HG03025 (cell line): ENCODE results near the gene POTEC.
"Not testable (repeated sequence)": the region's sequence is repeated elsewhere in the genome, so short reads cannot be mapped to it uniquely, and the experiment has no call there.

Experiments
- ATAC-seq: cut with Tn5 transposase; IDR thresholded peaks from one replicate; pipeline ENCODE4 v1.9.1; 2021; ENCODE audit warnings: mild to moderate bottlenecking, moderate library complexity; ENCODE audit not compliant: unreplicated experiment, low FRiP score

The POTEC gene

GRCh38 chr18:14543446-14543964 lies at the start of gene POTEC:
POTEC (minus strand) TSS chr18:14543600; CDS start chr18:14543146, 454 bp downstream.
- ATAC-seq, result not testable (repeated sequence)

- no peak for ATAC-seq
These were observed 34.6 kb upstream of the POTEC start for GRCh38 chr18:14577971-14578370.

- ATAC-seq, result not testable (repeated sequence)
These were observed 16.1 kb upstream of the POTEC start for GRCh38 chr18:14559502-14559901.

DNA sequence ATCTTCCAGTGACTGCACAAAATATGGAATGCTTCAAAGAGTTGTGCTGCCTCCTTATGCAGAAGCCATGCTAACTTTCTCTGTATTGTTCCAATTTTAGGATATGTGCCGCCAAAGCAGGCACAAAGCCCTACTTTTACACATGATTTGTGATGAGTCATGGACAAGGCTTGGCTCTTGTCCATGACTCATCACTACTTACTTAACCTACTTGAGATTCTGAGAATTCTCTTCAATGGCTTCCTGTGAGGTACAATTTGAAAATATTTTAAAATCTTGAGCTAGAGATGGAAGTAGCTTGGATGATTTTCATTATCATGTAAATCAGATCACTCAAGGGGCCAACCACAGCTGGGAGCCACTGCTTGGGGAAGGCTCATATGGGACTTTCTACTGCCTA lies 11.7 kb downstream of the POTEC start:
- not testable (repeated sequence) for ATAC-seq

DNA sequence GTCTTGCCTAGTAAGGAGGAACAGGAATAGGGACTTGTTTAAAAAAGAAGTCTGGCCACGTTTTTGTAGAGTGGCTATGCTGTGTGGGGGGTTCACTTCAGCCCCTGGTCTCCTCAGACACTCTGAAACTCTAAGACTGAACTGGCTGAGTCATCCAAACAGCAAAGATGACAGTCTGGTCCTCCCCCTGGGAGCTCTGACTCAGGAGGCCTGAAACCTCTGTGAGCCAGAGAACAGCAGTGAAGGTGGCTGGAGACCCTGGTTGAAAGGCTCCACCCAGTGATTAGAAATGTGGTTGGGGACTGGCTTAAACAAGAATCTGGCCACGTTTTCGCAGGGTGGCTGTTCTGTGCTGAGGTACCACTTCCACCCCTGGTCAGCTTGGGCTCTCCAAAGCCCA lies 32.7 kb downstream of the POTEC start:
- ATAC-seq, result not testable (repeated sequence)

GRCh38 chr18:14503691-14504090 lies 39.7 kb downstream of the POTEC start:
- ATAC-seq, result not testable (repeated sequence)

DNA sequence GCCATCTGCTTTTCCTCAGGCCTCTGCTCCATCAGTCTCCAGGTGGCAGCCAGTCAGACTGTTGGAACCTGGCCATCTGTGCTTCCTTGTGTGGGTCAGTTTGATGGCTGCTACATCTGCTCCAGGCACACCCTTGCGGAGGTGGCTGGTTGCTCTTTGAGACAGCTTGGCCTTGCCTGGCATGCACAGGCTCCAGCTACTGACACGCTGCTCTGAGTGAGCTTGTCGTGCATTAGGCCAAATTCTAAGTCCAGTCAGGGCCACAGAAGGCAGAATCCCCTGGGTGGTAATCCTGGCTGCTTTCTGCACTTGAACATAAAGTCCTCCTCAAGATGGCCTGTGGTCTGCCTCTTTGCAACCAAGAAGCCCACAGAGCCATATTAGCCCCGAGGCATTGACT lies 41.5 kb downstream of the POTEC start:
- not testable (repeated sequence) for ATAC-seq

DNA sequence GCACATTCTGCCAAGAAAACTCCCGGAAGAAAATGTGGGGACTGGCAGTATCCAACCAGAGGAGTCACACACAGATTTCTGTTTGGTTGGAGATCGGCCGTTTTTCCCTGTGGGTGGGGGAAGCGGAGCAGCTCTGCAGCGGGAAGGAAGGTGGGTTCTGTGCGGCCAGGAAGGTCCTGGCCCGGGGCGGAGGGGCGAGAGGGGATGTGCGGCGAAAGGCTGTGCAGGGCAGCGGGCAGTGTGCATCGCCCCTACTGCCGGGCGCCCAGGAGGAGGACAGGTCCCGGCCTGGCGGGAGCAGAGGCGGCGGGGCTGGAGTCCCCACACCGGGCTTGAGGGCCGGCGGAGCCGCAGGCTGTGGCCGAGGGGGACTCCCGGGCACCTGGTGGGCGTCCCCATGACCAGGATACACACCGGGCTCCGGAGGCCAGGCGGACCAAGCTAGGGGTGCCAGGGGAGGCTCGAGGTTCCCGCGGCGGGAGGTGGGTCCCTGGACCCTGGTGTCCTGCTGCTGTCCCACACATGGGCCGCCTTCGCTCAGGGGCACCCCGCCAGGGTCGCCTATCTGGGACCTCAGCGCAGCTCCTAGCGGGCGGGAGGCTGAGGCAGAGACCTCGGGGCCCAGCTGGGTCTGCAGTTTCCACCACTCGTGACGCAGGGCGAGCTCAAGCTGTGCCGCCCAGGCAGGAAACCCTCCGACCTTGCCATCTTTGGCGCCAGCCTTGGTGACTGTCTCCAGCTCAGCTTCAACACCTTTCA lies 54.0 kb downstream of the POTEC start:
- not testable (repeated sequence) for ATAC-seq

- ATAC-seq, result not testable (repeated sequence)
These were observed 54.6 kb downstream of the POTEC start for GRCh38 chr18:14488789-14489188.

DNA sequence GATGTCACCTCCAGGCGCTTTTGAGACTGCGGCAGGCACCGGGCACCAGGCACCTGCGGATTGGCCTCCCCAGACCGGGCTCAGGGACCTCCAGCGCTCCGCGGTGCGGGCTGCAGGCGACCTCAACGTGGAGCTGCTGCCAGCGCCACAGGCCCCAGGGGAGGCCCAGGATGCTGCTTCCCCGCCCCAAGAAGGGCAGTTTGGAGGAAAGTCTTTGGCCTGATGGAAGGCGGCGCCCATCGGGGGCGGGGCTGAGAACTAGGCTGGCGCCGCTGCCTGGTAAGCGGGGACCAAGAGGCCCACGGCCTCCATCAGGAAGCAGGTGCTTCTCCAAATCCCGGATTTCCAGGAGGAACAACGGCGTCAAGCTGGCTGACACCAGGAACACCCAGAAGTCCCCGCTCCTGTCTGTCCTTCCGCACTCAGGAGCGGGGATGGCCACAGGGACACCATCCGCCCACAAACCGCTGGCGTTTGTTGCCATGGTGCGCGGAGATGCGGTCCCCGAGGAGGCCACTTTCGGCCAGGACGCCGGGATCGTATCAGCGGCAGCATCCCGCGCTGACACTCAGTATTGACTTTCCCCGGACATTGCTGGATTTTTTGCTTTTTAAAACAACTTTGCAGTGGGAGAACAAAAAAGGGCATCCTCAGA lies 56.3 kb downstream of the POTEC start:
- not testable (repeated sequence) for ATAC-seq

DNA sequence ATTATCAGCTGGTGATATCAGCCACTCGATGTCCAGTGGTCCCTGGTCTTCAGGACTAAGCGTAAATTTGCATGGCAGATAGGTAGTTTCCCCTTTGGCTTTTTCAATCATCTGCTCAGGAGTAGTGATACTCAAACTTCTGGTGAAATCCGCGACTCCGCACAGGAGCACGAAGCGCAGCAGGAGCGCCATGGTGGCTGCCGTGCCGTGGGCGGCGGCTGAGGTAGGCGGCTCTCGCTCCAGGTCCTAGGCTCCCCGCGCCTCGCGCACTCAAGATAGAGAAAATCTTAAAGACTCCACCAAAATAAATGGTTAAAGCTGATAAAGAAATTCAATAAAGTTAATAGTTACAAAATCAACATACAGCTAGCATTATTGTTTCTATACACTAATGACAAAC lies 64.3 kb downstream of the POTEC start:
- not testable (repeated sequence) for ATAC-seq

GRCh38 chr18:14475520-14475919 lies 67.9 kb downstream of the POTEC start:
- ATAC-seq, result not testable (repeated sequence)

DNA sequence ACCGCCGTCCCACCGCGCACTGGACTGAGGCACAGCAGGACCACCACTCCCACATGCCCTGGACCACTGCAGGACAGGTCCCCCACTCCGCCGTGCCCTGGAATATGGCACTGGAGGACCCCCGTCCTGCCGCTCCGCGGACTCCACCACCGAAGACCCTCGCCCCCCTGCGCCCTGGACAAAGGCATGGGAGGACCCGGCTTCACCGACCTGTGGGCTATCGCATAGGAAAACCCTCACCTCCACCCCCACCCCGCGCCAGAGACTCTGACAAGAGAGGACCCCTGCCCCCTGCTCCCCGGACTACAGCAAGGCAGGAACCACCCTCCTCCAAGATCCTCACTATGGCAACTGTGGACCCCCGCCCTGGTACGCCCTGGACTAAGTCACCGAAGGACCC lies 68.6 kb downstream of the POTEC start:
- not testable (repeated sequence) for ATAC-seq

DNA sequence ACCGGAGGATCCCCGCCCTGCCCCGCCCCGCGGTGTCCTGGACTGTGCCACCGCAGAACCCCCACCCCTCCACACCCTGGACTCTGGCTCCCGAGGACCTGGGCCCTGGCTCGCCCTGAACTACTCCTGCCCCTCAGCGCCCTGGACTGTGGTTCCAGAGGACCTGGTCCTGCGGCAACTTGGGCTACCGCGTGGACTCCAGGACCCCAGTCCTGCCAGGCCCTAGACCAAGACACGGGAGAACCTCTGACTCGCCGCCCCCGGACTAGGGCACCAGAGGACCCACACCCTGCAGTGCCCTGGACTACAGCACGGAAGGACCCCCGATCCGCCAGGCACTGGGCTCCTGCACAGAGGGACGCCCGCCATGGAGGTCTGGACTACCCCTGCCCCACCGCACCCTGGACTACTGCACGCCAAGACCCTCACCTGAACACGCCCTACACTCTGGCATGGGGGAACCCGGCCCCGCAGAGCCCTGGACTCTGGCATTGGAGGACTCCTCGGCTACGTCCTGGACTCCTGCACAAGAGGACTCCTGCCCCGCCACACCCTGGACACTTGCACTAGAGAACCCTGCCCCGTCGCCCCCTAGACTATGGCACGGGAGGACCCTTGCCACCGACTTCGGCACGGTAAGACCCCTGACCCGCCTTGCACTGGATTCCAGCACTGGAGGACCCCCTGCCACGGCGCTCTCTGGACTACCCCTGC lies 69.2 kb downstream of the POTEC start:
- ATAC-seq, result not testable (repeated sequence)

DNA sequence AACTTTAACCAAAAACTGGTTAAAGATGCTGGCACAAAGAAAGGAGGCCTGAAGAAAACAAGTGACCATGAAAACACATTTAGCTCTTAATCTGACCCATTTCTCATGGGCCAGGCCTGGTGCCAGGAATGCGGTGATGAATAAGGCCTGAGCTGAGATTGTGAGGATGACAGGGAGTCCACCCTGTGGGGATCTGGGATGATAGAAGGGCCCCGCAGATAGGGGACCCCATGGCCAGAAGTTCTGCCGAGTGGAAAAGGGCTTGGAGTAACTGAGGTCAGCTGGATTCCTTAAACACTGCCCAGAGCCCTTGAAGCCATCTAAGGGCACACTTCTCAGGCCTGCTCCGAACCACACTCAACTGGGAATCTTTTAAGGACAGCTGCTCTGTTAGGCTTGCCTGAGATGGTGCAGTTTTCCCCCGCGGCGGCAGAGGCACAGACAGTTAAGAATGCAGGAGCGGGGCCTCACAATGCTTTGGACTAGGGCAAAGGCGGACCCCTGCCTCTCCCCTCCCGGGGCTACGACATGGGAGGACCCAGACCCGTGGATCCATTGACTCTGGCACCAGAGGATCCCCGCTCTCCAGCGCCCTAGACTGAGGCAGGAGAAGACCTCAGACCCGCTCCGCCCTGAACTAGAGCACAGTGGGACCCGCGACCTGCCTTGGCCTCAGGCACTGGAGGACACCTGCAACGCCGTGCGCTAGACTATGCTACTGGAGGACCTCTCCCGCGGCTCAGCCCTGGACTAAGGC lies 70.0 kb downstream of the POTEC start:
- not testable (repeated sequence) for ATAC-seq

DNA sequence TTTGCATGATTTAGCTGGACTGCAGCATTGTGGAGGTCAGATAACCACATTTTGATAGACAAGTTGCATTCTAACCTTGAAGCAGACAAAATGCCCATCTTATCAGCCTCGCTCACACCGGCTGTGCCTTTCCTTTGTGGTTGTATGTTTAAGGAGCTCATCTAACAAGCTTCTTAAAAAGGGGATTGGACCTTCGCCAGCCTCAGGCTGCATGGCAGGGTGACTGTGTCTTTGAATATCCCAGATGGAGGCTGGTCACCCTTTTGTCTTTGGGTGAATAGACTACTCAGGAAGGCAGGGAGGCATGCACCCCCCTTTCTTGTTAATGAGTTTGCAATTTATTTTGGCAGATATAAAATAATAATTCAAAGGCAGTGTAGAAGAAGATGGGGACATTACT lies 72.1 kb downstream of the POTEC start:
- not testable (repeated sequence) for ATAC-seq

- not testable (repeated sequence) for ATAC-seq
These were observed 73.0 kb downstream of the POTEC start for GRCh38 chr18:14470446-14470845.

DNA sequence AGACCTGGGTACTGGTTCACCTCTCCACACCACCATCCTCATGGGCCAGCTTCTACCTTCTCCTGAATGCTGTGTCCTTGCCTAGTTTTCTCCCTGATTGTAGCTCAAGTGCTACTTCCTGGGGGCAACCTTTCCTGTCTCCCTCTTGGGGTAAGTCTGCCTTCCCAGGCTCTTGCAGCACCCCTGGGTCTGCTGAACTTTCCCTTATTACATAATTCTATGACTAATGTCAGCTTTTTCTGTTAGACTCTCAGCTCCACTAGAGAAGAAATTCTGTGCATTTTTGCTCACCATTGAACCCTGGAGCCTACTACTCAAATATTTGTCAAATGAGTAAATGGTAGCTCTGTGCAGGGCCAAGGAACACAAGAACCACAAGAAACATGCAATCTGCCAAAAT lies 73.4 kb downstream of the POTEC start:
- not testable (repeated sequence) for ATAC-seq

GRCh38 chr18:14465989-14466388 lies 77.4 kb downstream of the POTEC start:
- not testable (repeated sequence) for ATAC-seq
